Femur (tissue), 1 donor: ENCODE data around the gene AK1.
"Not testable (repeated sequence)": the region's sequence is repeated elsewhere in the genome, so short reads cannot be mapped to it uniquely, and the experiment has no call there.

Source experiments
- DNase-seq: peaks from one replicate; pipeline ENCODE4 v3.0.0-alpha.2; 2017

Gene AK1

DNA sequence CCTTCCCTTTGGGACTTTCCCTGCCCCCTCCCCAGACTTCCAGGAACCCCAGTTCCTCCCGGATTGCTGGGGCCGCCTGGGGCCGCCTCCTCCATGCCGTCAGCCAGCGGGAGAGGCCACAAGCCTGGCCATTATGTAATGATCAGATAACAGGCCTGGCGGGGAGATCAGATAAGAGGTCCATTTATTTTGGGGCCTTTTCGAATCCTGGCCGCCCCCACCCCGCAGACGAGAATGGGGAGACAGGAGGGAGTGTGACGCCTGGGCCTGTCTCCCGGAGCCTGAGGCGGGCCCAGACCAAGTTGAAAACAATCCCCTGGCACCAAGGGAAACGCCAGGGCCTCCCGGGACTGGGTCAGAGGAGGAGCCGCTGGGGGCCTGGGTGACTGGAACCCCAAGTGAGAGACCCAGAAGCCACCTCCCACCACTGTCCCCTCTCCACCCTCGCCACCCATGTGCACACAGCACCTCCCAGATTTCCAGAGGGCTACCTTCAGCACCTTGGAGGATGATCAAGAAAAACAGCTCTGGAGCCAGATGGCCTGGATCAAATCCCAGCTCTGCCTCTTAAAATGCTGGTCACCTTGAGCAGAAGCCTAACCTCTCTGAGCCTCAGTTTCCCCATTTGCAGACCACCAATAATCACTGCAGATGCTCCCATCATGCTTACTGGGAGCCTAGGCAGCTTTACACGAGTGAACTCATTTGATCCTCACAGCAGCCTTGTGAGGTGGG, 30.9 kb downstream of the AK1 start:
- DNase-seq = no peak

DNA sequence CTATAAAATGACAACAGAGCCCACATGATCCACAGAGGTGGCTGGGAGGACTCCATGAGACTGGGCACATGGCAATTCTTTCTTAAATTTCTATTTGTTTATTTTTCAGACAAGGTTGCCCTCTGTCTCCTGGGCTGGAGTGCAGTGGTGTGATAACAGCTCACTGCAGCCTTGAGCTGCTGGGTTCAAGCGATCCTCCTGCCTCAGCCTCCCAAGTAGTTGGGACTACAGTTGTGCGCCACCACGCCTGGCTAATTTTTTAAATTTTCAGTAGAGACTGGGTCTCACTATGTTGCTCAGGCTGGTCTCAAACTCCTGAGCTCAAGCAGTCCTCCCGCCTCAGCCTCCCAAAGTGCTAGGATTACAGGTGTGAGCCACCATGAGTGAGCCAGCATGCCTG, 31.9 kb downstream of the AK1 start:
- DNase-seq = not testable (repeated sequence)

DNA sequence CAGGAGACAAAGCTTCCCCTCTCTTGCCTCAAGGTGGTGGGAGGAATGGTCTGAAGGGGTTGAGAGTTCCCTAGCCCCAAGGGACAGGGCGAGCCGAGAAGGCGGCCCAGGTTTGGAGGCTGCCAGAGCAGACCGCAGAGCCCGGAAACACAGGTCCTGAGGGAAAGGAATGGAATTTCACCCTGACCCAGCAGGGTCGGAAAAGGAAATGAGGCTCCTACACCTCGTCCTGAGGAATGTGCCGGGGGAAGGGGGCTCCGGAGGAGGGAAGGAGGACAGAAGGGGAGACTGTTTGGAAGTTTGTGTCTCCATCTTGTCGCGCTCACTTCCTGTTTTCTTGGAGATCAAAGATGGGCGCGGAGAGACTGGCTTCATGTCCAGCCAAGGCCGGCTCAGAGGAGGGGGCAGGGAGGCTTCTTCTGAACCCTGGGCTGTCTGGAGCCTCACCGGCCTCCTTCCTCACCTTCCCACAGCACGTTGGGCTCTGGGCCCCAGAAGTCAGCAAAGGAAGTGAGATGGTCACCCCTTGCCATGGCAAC, 32.6 kb downstream of the AK1 start:
- DNase-seq = peak; percentile 60

DNA sequence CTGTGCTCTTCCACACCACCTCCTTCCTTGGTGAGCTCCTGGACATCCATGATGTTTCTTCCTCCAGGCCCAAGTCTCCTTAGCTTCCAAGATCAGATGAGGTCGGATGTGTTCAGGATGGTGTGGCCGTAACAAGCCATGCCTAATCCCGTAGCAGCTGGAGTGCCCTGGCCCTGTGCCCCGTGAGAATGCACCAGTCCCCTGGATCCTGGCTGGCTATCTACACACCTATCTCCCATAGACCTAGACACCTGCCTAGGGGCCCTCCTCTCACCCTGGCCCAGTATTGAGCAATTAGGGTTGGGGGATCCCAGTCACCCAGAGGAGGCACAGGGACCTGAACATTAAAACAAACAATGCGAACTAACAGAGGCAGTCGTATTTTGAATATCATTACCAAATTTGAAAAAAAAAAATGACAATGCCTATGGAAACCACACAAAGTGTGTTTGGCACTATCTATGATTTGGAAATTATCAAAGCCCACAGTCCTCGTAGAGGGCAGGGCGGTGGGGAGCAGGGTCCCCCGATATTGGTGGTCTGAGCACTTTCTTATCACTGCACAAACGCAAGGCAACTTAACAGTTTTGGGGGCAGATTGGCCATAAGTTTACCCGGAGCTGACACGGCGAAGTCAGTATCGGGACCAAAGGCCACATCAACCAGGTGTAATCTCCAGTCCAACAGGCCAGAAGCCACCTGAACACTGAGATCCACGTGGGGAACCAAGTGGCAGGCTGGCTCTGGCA, 36.2 kb downstream of the AK1 start:
- DNase-seq = no peak

DNA sequence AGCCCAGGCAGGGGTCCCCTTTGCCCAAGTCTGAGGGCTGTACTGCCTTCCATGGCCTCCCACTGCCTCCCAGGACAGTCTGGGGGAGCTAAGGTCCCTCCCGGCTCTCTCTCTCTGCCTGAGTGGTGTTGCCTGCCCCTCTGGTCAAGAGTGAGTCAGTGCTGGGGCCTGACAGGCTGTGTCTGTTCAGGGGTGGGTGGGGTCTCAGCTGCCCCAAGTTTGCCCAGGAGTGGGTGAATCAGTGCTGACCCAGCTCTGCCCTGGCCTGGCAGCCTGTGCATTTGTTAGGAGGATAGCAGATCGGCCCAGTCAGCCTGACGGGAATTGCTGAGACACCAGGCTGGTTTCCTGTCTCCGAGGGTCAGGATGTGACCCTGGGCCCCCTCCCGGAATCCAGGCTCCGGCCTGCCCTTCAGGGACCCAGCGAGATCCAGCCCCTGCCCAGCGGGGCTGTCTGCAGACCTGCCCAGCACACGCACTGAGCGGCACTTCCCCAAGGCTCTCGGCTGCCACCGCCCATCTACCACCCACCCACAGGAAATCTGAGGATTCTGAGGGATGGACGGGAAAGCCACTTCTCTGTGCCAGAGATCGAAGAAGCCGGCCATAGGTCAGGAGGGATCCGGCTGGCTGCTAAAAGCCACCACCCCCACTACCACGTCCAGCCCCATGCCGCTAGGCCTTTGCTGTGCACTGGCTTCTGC, 38.9 kb downstream of the AK1 start:
- peak; percentile 77 for DNase-seq

DNA sequence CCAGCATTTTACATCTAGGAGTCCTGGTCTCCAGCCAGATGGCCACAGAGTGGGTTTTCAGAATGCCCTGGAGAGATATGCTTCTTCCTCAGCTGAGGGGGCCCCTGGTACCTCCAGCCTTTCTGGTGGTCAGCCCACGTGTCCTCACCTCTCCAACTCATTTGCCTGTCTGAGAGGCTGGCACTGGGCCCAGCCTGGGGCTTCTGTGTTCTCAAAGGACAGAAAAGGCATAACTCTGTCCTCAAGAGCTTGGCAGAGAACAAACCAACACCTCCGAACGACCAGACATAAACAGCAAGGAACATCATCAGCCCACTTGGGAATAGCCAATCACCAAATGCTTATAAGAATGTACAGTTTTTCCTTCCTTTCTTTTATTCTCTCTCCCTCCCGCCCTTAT, 40.1 kb downstream of the AK1 start:
- no peak for DNase-seq

DNA sequence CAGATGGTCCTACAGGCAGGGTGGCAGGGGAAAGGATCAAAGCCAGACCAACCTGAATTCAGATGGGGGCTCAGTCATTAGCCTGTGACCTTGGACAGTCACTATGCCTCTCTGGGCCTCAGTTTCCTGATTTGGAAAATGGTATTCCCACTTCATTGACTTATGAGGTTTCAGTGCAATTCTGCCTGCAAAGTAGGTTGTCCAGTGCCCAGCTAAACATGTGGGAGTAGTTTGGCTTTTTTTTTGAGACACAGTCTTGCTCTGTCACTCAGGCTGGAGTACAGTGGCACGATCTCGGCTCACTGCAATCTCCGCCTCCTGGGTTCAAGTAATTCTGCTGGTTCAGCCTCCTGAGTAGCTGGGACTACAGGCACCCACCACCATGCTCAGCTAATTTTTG, 40.9 kb downstream of the AK1 start:
- not testable (repeated sequence) for DNase-seq

DNA sequence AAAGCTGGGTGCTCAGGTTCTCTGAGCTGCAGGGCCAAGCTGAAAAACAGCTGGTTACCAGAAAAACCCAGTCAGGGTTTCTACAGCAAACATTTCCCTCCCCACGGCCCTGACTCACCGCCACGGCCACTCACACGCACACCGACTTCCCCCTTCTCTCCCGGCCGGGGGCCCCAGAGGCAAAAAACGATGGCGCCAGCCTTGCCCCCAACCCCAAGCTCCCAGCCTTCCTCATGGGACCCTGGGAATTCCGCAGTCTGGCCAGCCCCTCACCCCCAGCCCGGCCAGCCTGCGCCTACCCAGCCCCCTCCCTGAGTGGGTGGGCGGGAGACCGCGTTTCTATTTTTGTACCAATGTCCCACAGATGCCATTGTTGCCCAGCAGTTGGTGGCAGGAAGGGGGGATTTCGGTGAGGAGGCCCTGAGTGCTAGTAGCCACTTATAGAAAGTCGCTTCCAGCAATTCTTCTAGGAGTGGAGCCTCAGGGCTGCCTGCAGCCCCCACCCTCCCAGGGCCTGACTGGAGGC, 41.4 kb downstream of the AK1 start:
- DNase-seq = peak; percentile 69

DNA sequence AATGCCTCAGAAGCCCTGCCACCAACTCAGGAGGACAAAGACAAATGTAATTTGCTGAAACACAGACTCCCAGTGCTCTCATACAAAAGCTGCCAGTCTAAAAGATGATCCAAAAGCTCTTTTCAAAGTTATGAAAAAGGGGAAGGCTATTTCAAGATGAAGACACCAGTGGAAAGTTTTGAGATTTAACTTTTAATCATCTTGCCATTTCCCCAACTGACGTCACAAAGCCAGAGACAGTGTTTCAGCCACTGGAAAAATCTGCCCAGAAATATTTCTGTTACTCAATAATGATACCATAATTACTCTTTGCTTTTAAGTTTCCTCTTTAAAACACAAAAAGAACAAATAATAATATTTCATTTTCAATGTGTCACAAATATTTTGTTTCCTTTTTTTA, 43.9 kb downstream of the AK1 start:
- peak; percentile 16 for DNase-seq

DNA sequence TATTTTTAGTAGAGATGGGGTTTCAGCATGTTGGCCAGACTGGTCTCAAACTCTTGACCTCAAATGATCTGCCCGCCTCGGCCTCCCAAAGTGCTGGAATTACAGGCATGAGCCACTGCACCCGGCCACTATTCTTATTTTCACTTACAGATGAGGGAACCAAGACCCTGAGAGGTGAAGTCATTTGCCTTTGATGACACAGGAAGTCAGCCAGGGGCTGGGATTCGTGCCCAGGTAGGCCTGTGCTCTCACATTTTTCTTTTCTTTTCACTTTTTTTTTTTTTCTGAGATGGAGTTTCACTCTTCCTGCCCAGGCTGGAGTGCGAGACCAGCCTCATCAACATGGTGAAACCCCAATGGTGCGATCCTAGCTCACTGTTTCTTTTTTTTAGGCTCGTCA, 45.2 kb downstream of the AK1 start:
- DNase-seq = peak; percentile 34

DNA sequence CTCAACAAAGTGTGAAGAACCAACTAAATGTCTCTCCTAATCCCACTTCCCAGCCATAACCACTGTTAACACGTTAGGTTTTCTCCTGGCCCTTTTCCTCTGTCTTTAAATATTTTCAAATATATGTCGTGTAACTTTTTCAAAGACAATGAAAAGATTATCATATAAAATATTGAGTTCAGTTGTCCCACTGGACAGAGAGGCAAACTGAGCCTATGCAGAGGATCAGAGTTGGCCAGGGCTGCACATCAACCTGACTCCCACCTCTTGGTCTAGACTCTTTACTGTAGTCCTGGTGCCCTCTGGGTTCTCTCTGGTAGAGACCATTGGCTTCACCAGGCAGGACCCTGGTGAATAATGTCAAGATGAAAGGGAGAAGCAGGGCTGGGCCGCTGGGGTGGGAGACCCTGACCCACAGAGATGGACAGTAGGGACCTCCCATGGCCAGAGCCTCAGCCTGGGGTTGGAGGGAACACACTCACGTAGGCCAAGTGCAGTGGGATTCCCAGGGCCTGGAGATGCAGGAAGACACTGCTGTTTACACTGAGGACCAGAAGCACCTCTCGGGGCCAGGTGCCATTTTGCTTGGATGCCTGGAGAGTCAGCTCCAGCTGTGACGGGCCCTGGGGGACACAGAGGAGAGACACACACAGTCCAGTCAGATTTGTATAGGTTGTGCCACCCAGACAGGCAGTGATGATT, 48.1 kb downstream of the AK1 start:
- DNase-seq = peak; percentile 13

DNA sequence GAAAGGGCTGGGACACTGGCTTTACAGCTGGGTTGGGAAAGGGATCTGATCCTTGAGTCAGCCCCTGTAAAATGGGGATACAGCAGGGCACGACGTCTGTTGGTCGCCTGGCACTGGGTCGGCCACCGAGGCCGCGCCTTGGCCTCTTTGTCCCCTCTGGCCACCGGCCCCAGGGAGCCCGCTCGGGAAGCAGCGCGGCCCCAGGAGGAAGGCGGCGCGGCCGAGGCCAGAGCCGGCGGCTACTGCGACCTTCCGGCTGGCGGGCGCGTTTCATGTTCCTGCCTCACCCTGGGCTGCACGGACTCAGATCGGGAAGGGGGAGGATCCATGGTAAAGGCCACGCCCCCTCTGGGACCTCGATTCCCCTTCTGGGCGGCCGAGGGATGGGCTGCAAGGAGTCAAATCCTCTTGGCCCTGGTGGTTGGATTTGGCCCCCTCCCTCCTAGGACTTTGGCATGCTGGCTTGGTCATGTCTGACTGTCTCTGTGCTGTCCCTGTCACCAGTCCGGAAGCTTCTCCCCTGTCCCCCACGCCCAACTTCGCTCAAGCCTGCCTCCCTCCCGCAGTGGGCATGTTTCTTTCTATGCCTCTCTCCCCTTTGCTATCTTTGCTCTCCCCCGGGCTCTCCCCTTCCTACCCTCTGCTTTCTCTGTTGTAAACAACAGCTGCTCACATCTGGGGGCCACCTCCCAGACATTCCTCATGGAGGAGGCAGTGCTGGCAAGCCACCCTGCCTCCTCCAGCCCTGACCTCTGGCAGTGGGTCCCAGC, 49.0 kb downstream of the AK1 start:
- peak; percentile 90 for DNase-seq

DNA sequence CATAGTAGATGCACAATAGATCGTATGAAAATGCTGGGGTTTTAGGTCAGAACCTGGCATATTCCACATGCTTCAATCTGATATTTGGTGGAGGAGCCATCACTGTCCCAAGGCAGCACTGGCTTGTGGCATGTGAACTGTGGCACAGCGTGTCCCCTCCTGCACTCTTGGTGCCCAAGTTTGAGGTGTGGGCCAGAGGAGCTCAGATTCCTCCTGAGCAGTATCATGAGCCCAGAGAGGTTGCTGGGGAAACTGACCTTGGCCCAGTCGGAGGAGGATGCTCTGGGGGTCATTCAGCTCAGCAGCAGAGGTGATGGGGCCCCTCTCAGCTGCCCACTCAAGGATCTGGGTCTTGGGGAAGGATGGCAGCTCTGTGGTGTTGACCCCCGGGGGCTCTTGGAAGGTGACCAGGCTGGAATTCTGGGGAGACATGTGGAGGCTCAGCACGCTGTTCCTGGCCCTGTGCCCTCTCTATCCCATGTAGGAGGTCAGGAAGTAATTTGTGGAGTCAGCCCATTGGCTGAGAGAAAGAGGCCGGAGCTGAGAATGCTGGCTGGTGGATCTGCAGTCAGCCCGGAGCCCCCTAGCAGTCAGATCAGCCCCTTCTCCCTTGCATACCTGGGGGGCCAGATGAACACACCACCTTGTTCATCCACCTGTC, 51.1 kb downstream of the AK1 start:
- peak; percentile 20 for DNase-seq

DNA sequence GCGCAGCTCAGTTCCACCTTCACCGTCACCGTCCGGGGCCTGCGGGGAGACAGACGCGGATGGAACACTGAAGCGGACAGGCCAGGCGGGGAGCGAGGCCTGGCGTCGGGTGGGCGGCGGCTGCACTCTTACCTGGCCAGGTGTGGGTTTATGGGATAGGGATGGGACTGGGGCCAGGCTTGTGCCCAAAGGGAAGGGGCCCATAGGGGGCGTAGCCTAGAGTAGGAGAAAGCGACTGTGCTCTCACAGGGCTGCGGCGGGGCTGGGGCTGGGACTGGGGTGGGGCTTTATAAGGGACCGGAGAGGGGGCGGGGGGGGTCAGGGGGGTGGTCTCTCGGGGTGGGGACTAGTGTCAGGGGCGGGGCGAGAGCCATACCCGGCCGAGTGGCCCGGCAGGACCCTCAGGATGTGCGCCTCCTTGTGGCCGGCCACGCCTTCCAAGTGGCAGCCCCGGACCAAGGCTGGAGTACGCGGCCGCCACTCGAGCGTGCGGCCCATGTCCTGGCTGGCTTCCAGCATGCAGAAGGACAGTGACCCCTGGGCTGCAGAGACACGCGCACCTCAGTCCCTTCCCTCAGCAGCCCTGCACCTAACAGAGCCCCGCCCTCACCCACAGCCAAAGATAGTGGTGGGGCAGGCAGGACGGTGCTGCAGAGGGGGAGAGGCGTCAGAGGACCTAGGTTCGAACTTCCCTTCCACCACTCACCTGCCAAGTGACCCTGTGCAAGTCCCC, 52.0 kb downstream of the AK1 start:
- peak; percentile 56 for DNase-seq

DNA sequence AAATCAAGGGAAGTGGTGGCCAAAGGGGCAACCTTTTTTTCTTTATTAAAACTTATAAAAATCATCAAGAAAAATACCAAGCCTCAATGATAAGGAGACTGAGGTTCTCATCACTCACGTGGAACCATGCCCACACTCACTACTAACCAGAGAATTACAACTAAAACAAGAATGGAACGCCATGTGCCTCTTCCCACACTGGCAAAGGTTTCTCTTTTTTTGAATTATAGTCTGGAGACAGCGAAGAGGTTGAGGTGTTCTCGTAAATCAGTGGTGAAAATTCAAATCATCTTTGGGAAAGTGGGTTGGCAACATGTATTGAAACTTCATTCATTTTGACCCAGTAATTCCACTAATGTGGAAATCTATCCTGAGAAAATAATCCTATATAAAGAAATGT, 55.4 kb downstream of the AK1 start:
- no peak for DNase-seq

DNA sequence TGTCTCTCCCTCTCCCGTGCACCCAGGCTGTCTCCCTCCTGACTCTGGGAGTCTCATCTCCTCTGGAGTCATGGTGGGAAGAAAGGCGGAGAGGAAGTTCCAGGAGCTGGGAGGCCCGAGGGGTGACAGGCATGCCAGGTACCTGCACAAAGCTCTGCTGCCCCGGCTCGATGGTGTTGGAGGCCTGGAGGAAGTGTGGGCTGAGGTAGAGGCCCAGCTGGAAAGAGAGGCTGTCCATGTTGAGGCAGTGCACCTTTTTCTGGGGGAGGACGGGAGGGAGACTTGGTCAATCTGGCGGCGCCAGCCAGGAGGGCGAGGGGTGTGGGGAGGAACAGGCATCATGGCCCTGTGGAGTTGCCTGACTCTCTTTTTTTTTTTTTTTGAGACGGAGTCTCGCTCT, 58.9 kb downstream of the AK1 start:
- no peak for DNase-seq

DNA sequence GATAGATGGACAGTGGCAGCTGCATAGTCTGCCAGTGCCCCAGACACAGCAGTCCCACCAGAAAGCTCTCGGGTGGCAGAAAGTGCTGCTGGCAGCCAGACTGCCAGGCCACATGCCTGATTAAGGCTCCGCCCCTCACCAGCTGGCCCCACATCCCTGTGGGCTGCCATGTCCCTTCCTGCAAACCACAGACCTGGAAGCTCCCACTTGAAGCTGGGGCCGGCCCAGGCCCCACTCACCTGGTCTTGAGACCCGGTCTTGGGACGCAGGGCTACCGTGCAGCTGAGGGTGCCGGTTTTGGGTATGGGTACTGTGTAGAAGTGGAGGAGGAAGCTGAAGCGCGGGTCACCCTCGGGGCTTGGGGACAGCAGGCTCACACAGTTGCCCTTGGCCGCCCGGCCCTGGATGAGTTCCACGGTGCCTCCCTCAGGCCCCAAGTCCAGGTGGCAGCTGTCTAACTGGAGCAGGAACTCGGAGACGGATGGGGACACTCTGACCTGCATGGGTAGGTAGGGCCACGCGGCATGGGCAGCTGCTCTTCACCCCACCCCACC, 59.5 kb downstream of the AK1 start:
- peak; percentile 77 for DNase-seq

DNA sequence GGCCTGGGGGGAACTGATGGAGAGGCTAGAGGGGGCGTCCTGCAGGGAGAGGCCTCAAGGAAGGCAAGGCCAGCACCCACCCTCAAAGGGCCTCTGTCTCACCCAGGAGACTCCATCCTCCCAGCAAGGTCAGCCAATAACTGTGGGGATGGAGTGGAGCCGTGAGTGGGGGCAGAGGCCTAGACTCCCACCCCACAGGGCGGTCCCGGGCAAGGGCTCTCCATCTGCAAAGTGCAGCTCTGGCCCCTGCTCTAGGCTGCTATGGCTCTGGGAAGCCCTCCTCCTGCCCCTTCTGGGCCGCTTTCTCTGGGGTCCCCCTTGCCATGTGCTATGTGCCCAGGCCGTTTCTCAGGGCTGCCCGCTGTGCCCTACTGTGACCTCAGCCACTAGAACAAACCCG, 60.7 kb downstream of the AK1 start:
- DNase-seq = no peak
